HepG2 (cell line): ENCODE results near the gene SLC16A1. TPM values are rescaled to one million over a fixed set of nuclear protein-coding genes. Genes with fewer than 3 reads are reported as not detected.

Source experiments
- ARNTL ChIP-seq: sonication (generic); formaldehyde crosslinking; IDR thresholded peaks from 2 replicates; pipeline ENCODE4 v1.4.0; 2020; ENCODE audit warnings: mild to moderate bottlenecking, missing genetic modification reagents
- ATF7 ChIP-seq, 2 experiments: fragments of 450-650 bp in 1 of 2; sonication (generic) in 1 of 2; formaldehyde crosslinking in 1 of 2; IDR thresholded peaks; 2 replicates each; pipeline versions ENCODE4 v1.4.0 to v1.6.1; 2016 to 2020; ENCODE audit warnings: antibody characterized with exemption in 1 of 2, mild to moderate bottlenecking in 1 of 2, missing genetic modification reagents in 1 of 2
- HNRNPLL ChIP-seq: fragments of 200-400 bp; formaldehyde crosslinking; IDR thresholded peaks from 2 replicates; pipeline ENCODE4 v1.6.1; 2017; ENCODE audit warnings: mild to moderate bottlenecking, low read depth, low read length; ENCODE audit not compliant: poor library complexity, severe bottlenecking
- MXI1 ChIP-seq: IDR thresholded peaks from 3 replicates; pipeline ENCODE4 v1.6.1; 2012; ENCODE audit warnings: low read depth, low read length, inconsistent platforms, borderline replicate concordance
- NKX3-1 ChIP-seq: sonication (generic); formaldehyde crosslinking; IDR thresholded peaks from 2 replicates; pipeline ENCODE4 v1.5.0; 2020; ENCODE audit warnings: missing genetic modification reagents
- PHF20 ChIP-seq: sonication (generic); formaldehyde crosslinking; IDR thresholded peaks from 2 replicates; pipeline ENCODE4 v1.5.0; 2020; ENCODE audit warnings: mild to moderate bottlenecking, missing genetic modification reagents
- POLR2AphosphoS5 ChIP-seq: IDR thresholded peaks from 2 replicates; pipeline ENCODE4 v1.6.1; 2012; ENCODE audit warnings: low read depth, low read length
- RAD51 ChIP-seq: fragments of 450-650 bp; IDR thresholded peaks from 2 replicates; pipeline ENCODE4 v1.6.1; 2016; ENCODE audit warnings: borderline replicate concordance
- RELA ChIP-seq: sonication (generic); formaldehyde crosslinking; IDR thresholded peaks from 2 replicates; pipeline ENCODE4 v1.4.0; 2020; ENCODE audit warnings: missing genetic modification reagents
- SIN3A ChIP-seq: IDR thresholded peaks from 2 replicates; pipeline ENCODE4 v1.6.1; 2011; ENCODE audit warnings: low read depth, mild to moderate bottlenecking, control low read depth, low read length, borderline replicate concordance
- ZC3H13 ChIP-seq: sonication (generic); formaldehyde crosslinking; IDR thresholded peaks from 2 replicates; pipeline ENCODE4 v1.8.1; 2023; ENCODE audit warnings: mild to moderate bottlenecking, missing genetic modification reagents, moderate library complexity
- ZNF12 ChIP-seq: sonication (generic); formaldehyde crosslinking; IDR thresholded peaks from 2 replicates; pipeline ENCODE4 v1.5.0; 2020; ENCODE audit warnings: missing genetic modification reagents
- ZNF225 ChIP-seq: sonication (generic); formaldehyde crosslinking; IDR thresholded peaks from 2 replicates; pipeline ENCODE4 v1.4.0; 2020; ENCODE audit warnings: mild to moderate bottlenecking, missing genetic modification reagents
- ZNF253 ChIP-seq: sonication (generic); formaldehyde crosslinking; IDR thresholded peaks from 2 replicates; pipeline ENCODE4 v1.8.0; 2022; ENCODE audit warnings: mild to moderate bottlenecking, missing genetic modification reagents, borderline replicate concordance
- ZNF34 ChIP-seq: sonication (generic); formaldehyde crosslinking; IDR thresholded peaks from 2 replicates; pipeline ENCODE4 v1.4.0; 2020; ENCODE audit warnings: mild to moderate bottlenecking, missing genetic modification reagents, borderline replicate concordance
- ZNF350 ChIP-seq: sonication (generic); formaldehyde crosslinking; IDR thresholded peaks from 2 replicates; pipeline ENCODE4 v1.4.0; 2020; ENCODE audit warnings: mild to moderate bottlenecking, low read depth, missing genetic modification reagents, borderline replicate concordance
- ZNF432 ChIP-seq: sonication (generic); formaldehyde crosslinking; IDR thresholded peaks from 2 replicates; pipeline ENCODE4 v1.5.0; 2020; ENCODE audit warnings: missing genetic modification reagents, mild to moderate bottlenecking, borderline replicate concordance
- ZNF441 ChIP-seq: sonication (generic); formaldehyde crosslinking; IDR thresholded peaks from 2 replicates; pipeline ENCODE4 v1.7.0; 2021; ENCODE audit warnings: missing genetic modification reagents, borderline replicate concordance
- ZNF549 ChIP-seq: sonication (generic); formaldehyde crosslinking; IDR thresholded peaks from 2 replicates; pipeline ENCODE4 v1.5.0; 2020; ENCODE audit warnings: missing genetic modification reagents
- ZNF563 ChIP-seq: sonication (generic); formaldehyde crosslinking; IDR thresholded peaks from 2 replicates; pipeline ENCODE4 v1.8.0; 2022; ENCODE audit warnings: mild to moderate bottlenecking, moderate library complexity, missing genetic modification reagents
- ZNF839 ChIP-seq: sonication (generic); formaldehyde crosslinking; IDR thresholded peaks from 2 replicates; pipeline ENCODE4 v1.4.0; 2020; ENCODE audit warnings: missing genetic modification reagents, mild to moderate bottlenecking, borderline replicate concordance
- polyA plus RNA-seq, 8 experiments: library from polyadenylated mRNA; depleted of rRNA in 3 of 8; stranded (reverse) in 7 of 8; unstranded in 1 of 8; fragments of >200 nt; fragmentation: Illumina TruSeq in 4 of 8; extraction: Trizol in 4 of 8; gene quantifications; 2 replicates each; pipeline versions ENCODE4 v1.2.1 to v1.2.3, GENCODE V29; 2011 to 2016; ENCODE audit warnings: low read depth in 4 of 8, missing spikeins in 1 of 8, mixed read lengths in 1 of 8; ENCODE audit not compliant: insufficient read depth in 1 of 8
- total RNA-seq, 5 experiments: library from RNA; depleted of rRNA; stranded (reverse); fragments of >200 nt; fragmentation: Illumina TruSeq; extraction: Trizol; gene quantifications; 2 replicates each; pipeline ENCODE4 v1.2.3, GENCODE V29; 2016; ENCODE audit warnings: low read depth in 1 of 5
- TF ChIP-seq, protein P1 (sequence below): sonication (generic); formaldehyde crosslinking; IDR thresholded peaks from 2 replicates; pipeline ENCODE4 v1.8.1; 2023; ENCODE audit warnings: mild to moderate bottlenecking, missing genetic modification reagents
- TF ChIP-seq, protein P2 (sequence below): sonication (generic); formaldehyde crosslinking; IDR thresholded peaks from 2 replicates; pipeline ENCODE4 v1.4.0; 2020; ENCODE audit warnings: missing genetic modification reagents
- TF ChIP-seq, protein P3 (sequence below): sonication (generic); formaldehyde crosslinking; conservative IDR thresholded peaks from 2 replicates; pipeline ENCODE4 v1.4.0; 2020; ENCODE audit warnings: missing genetic modification reagents

Gene SLC16A1
- total and polyA plus RNA-seq, 2 of the 13 experiments (the other 11 are each of a cell fraction or from before 2014, with no cell fraction given): 106 to 142 TPM

- TF ChIP-seq ZC3H13 (CRISPR knock-in tag) (no peak), ZNF225 (CRISPR knock-in tag) (0 out of 2 replicates have a peak, but pooled peaks have one; percentile 4), ZNF253 (0 out of 2 replicates have a peak, but pooled peaks have one; percentile 34), ZNF350 (CRISPR knock-in tag) (peak; percentile 56; the same call in 1 of the 2 replicates), SIN3A (peak; percentile 38; the same call in 1 of the 2 replicates), NKX3-1 (0 out of 2 replicates have a peak, but pooled peaks have one; percentile 8), RAD51 (no peak), ZNF34 (CRISPR knock-in tag) (0 out of 2 replicates have a peak, but pooled peaks have one; percentile 4), MXI1 (no peak), ATF7 (IDR thresholded peaks at IDR 0.05) (no peak), ATF7 (CRISPR knock-in tag; IDR thresholded peaks at IDR 0.05) (0 out of 2 replicates have a peak, but pooled peaks have one; percentile 21), ZNF563 (CRISPR knock-in tag) (peak; percentile 6; the same call in 1 of the 2 replicates), ZNF441 (CRISPR knock-in tag) (0 out of 2 replicates have a peak, but pooled peaks have one; percentile 5), PHF20 (CRISPR knock-in tag) (peak; percentile 58), POLR2AphosphoS5 (0 out of 2 replicates have a peak, but pooled peaks have one; percentile 35), RELA (CRISPR knock-in tag) (no peak), ZNF839 (0 out of 2 replicates have a peak, but pooled peaks have one; percentile 8), ZNF432 (CRISPR knock-in tag) (0 out of 2 replicates have a peak, but pooled peaks have one; percentile 53), HNRNPLL (peak; percentile 24), ARNTL (CRISPR knock-in tag) (peak; percentile 53; the same call in 1 of the 2 replicates), ZNF549 (CRISPR knock-in tag) (no peak), ZNF12 (CRISPR knock-in tag) (0 out of 2 replicates have a peak, but pooled peaks have one; percentile 15)
- TF ChIP-seq, protein P1, sequence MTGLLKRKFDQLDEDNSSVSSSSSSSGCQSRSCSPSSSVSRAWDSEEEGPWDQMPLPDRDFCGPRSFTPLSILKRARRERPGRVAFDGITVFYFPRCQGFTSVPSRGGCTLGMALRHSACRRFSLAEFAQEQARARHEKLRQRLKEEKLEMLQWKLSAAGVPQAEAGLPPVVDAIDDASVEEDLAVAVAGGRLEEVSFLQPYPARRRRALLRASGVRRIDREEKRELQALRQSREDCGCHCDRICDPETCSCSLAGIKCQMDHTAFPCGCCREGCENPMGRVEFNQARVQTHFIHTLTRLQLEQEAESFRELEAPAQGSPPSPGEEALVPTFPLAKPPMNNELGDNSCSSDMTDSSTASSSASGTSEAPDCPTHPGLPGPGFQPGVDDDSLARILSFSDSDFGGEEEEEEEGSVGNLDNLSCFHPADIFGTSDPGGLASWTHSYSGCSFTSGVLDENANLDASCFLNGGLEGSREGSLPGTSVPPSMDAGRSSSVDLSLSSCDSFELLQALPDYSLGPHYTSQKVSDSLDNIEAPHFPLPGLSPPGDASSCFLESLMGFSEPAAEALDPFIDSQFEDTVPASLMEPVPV: peak; percentile 9; the same call in 1 of the 2 replicates
- TF ChIP-seq, protein P2, sequence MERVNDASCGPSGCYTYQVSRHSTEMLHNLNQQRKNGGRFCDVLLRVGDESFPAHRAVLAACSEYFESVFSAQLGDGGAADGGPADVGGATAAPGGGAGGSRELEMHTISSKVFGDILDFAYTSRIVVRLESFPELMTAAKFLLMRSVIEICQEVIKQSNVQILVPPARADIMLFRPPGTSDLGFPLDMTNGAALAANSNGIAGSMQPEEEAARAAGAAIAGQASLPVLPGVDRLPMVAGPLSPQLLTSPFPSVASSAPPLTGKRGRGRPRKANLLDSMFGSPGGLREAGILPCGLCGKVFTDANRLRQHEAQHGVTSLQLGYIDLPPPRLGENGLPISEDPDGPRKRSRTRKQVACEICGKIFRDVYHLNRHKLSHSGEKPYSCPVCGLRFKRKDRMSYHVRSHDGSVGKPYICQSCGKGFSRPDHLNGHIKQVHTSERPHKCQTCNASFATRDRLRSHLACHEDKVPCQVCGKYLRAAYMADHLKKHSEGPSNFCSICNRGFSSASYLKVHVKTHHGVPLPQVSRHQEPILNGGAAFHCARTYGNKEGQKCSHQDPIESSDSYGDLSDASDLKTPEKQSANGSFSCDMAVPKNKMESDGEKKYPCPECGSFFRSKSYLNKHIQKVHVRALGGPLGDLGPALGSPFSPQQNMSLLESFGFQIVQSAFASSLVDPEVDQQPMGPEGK (CRISPR knock-in tag): 0 out of 2 replicates have a peak, but pooled peaks have one; percentile 31
- TF ChIP-seq, protein P3, sequence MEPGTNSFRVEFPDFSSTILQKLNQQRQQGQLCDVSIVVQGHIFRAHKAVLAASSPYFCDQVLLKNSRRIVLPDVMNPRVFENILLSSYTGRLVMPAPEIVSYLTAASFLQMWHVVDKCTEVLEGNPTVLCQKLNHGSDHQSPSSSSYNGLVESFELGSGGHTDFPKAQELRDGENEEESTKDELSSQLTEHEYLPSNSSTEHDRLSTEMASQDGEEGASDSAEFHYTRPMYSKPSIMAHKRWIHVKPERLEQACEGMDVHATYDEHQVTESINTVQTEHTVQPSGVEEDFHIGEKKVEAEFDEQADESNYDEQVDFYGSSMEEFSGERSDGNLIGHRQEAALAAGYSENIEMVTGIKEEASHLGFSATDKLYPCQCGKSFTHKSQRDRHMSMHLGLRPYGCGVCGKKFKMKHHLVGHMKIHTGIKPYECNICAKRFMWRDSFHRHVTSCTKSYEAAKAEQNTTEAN: 0 out of 2 replicates have a peak, but pooled peaks have one; percentile 12
These were observed 837 bp downstream of the SLC16A1 start (continued) for GRCh38 chr1:112954945-112955772.
